Regular cardiac myocyte (primary cell): ENCODE measurements around the gene NCOA7. TPM values are rescaled to one million over a fixed set of nuclear protein-coding genes. Genes with fewer than 3 reads are reported as not detected.

Source experiments
- total RNA-seq: library from RNA; depleted of rRNA; stranded (reverse); fragments of >200 nt; gene quantifications from 2 replicates; pipeline ENCODE4 v1.2.3, GENCODE V29; 2014

Gene NCOA7
- 47.5 and 57.8 TPM in 2 replicates for total RNA-seq

GRCh38 chr6:125790358-125791150, at the start of gene NCOA7:
Gene NCOA7 (plus strand): TSS chr6:125790960. CDS start chr6:125815355, 24,395 bp downstream.

DNA sequence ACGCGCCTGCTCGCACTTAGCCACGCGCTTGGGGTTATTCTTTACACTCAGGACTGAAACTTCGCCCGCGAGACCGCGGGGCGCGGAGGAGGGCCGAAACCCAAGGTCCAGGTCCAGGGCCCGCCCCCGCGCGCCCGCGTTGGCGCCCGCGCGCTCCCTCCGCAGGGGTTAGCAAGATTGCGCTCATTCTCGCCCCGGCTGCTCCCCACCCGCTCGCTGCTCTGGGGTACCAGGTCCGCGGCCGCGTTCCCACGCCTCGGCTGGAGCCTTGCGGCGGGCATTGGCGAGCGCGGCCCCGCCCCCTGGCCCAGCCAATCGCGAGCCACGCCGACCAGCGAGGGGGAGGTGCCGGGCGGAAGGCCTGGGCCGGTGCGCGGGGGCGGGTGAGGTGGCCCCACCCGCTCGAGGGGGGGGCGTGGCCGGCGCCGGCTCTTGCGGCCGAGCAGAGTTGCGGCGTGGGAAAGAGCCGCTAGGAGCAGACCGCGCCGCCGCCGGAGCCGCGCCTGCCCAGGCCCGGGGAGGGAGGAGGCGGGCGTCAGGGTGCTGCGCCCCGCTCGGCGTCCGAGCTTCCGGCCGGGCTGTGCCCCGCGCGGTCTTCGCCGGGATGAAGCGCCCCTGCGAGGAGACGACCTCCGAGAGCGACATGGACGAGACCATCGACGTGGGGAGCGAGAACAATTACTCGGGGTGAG, 41.4 kb upstream of the NCOA7 start, which contains the start of gene HEY2:
HEY2 (plus strand) TSS at position 460 of the 692 bp plus-strand sequence; CDS start at position 605, 145 bp downstream.

GRCh38 chr6:125956506-125957390, 166.0 kb downstream of the NCOA7 start, which contains the start of gene HINT3:
Gene HINT3 (plus strand): TSS chr6:125956770. CDS start chr6:125956978, 208 bp downstream.

Other genes starting within 250 kb of the NCOA7 start
- 0.28 and 0.77 TPM in 2 replicates for gene HEY2, start 41.3 kb upstream of the NCOA7 start, total RNA-seq
- 18.0 and 36.9 TPM in 2 replicates for gene HINT3, start 165.8 kb downstream of the NCOA7 start, total RNA-seq
- 19.6 and 28.2 TPM in 2 replicates for gene TRMT11, start 195.6 kb downstream of the NCOA7 start, total RNA-seq